ENCODE data around the gene PFKL. TPM values are rescaled to one million over a fixed set of nuclear protein-coding genes. Genes with fewer than 3 reads are reported as not detected.

The PFKL gene
- total RNA-seq, 1 experiment from 2014 or later, result 150 TPM

DNA sequence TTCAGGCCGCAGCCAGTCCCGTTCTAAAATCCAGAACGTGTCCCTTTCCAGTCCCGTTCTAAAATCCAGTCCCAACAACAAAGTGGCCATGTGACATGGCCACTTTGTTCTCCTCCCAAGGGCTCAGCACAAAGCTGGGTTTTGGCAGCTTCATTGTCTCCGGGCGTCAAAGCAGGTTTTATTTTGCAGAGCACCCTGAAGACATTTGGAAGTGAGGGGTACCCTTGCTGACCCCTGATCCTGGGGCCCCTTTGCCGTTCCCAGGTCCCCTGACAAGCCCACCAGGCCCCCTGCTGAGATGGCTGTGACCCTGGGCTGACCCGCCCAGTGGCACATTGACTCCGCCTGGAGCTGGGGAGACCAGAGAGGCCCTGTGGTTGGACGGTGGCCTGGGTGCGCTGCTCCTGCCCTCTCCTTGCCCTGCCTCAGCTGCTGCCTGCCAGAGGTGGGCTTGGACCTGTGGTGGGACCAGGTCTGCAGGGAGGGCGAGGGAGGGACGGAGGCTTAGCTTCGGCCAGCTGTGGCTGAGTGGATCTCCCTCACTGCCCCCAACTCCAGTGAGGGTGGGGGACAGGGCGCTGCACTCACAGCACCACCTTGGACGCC lies 4.3 kb downstream of the PFKL start (continued):
- TF ChIP-seq, protein P1, sequence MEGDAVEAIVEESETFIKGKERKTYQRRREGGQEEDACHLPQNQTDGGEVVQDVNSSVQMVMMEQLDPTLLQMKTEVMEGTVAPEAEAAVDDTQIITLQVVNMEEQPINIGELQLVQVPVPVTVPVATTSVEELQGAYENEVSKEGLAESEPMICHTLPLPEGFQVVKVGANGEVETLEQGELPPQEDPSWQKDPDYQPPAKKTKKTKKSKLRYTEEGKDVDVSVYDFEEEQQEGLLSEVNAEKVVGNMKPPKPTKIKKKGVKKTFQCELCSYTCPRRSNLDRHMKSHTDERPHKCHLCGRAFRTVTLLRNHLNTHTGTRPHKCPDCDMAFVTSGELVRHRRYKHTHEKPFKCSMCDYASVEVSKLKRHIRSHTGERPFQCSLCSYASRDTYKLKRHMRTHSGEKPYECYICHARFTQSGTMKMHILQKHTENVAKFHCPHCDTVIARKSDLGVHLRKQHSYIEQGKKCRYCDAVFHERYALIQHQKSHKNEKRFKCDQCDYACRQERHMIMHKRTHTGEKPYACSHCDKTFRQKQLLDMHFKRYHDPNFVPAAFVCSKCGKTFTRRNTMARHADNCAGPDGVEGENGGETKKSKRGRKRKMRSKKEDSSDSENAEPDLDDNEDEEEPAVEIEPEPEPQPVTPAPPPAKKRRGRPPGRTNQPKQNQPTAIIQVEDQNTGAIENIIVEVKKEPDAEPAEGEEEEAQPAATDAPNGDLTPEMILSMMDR (IDR thresholded peaks at IDR 0.05 in 2 of 3, conservative IDR thresholded peaks at IDR 0.05 in 1 of 3; ENCODE audit: borderline replicate concordance in 1 of 3, insufficient read depth in 1 of 3, low read depth in 2 of 3, low read length in 2 of 3), result no peak
- TF ChIP-seq POLR2AphosphoS5 (IDR thresholded peaks at IDR 0.05; ENCODE audit: low read depth, low read length), result no peak

DNA sequence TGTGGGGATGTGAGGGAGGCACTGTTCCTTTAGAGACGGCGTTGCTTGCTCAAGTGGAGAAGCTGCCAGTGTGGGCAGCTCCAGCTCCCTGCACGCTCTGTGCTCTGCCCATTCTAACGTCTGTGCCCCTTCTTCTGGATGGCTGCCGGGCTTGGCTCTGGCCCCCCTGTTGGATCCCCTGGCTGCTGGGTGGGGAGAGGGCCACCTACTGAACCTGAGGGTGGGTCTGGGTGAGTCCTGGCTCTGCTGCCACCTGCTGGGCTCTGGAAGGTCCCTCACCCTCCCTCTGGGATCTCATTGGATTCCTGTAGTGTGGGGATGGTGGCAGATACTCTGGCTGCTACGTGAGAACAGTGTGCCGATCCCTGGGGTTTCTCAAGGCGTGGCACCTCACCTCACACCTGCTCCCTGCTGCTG lies 5.0 kb downstream of the PFKL start:
- Histone ChIP-seq H3K27me3 (ENCODE audit: insufficient read depth, low read length) (no peaks in the 10 kb centered on the region), H3K36me3 (ENCODE audit: control insufficient read depth in 1 of 2, insufficient read depth in 2 of 2, low read length in 2 of 2) (peaks cover 1 to 4% of the 10 kb centered on the region in 2 experiments; a peak in 1 of 4 replicates), H3K9me2 (ENCODE audit: insufficient read depth) (no peaks in the 10 kb centered on the region), H3K9me3 (ENCODE audit: control insufficient read depth in 1 of 2, insufficient read depth in 1 of 2, low read depth in 1 of 2, low read length in 2 of 2) (no peaks in the 10 kb centered on the region), H3K4me1 (ENCODE audit: control insufficient read depth in 1 of 2, insufficient read depth in 2 of 2, low read length in 2 of 2) (peaks cover 10 to 24% of the 10 kb centered on the region in 2 experiments), H4K20me1 (ENCODE audit: insufficient read depth) (no peaks in the 10 kb centered on the region), H3K27ac (ENCODE audit: low read depth, low read length) (no peak overlapping the region), H3K4me3 (replicated peaks in 1 of 2; ENCODE audit: low read depth in 1 of 2, low read length in 2 of 2) (no peak overlapping the region), H3K79me2 (ENCODE audit: insufficient read depth, low read length) (peaks cover 57% of the 10 kb centered on the region), H3K4me2 (ENCODE audit: low read length) (no peak overlapping the region), H2AFZ (ENCODE audit: low read depth, low read length, poor library complexity, severe bottlenecking) (no peak overlapping the region), H3K9ac (ENCODE audit: low read length) (no peak overlapping the region)
- ATAC-seq (peak; percentile 48), DNase-seq (ENCODE audit: low read depth, low spot score) (no peak)
- intact Hi-C loops (cut with micrococcal nuclease), result no loop called here
- ChIA-PET CTCF (no interaction called here), RAD21 (ENCODE audit: low non-redundant PET in 1 of 2, low total read pairs in 2 of 2, uncharacterized antibody in 2 of 2, unreplicated experiment in 2 of 2) (no interaction called here), POLR2A (no interaction called here)
- no TSS peak for BruUV-seq (replicated peaks)
- TF ChIP-seq, protein P1 (IDR thresholded peaks at IDR 0.05 in 2 of 3, conservative IDR thresholded peaks at IDR 0.05 in 1 of 3; ENCODE audit: borderline replicate concordance in 1 of 3, insufficient read depth in 1 of 3, low read depth in 2 of 3, low read length in 2 of 3), result peak in 2 of 3 experiments; percentile 70 to 79; a peak in 4 of 6 replicates
- TF ChIP-seq SRF (IDR thresholded peaks at IDR 0.05; ENCODE audit: low read depth), result no peak

Measured in HCT116 (cell line).